ENCODE results near the gene OVOL1. TPM values are rescaled to one million over a fixed set of nuclear protein-coding genes. Genes with fewer than 3 reads are reported as not detected.

OVOL1 gene
- total RNA-seq, 1 donor from 2014 or later: 7.7 TPM

DNA sequence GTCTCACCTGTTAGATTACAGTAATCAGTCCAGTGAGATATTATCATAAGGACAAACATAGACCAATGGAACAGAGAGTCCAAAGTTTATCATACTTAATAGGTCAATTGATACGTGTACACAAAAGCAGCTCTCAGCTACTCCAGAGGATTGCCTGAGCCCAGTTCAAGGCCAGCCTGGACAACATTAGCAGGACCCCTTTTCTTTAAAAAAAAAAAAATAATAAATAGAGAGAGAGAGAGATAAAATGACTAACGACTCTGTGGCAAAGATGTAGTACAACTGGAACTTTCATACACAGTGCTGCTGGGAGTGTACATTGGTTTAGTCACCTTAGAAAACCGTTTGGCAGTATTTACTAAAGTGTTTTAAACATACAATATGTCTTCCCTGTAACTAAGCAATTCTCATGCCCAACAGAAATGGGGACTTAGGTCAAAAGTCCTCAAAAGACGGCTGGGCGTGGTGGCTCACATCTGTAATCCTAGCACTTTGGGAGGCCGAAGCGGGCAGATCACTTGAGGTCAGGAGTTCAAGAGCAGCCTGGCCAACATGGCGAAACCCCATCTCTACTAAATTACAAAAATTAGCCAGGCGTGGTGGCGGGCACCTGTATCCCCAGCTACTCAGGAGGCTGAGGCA lies 57.5 kb downstream of the OVOL1 start:
- TF ChIP-seq, protein P1, sequence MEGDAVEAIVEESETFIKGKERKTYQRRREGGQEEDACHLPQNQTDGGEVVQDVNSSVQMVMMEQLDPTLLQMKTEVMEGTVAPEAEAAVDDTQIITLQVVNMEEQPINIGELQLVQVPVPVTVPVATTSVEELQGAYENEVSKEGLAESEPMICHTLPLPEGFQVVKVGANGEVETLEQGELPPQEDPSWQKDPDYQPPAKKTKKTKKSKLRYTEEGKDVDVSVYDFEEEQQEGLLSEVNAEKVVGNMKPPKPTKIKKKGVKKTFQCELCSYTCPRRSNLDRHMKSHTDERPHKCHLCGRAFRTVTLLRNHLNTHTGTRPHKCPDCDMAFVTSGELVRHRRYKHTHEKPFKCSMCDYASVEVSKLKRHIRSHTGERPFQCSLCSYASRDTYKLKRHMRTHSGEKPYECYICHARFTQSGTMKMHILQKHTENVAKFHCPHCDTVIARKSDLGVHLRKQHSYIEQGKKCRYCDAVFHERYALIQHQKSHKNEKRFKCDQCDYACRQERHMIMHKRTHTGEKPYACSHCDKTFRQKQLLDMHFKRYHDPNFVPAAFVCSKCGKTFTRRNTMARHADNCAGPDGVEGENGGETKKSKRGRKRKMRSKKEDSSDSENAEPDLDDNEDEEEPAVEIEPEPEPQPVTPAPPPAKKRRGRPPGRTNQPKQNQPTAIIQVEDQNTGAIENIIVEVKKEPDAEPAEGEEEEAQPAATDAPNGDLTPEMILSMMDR (conservative IDR thresholded peaks at IDR 0.05): no peak
- Mint-ChIP-seq H3K27ac (peak overlapping the region; percentile 91), H3K36me3 (no peaks in the 10 kb centered on the region), H3K27me3 (peaks cover 3% of the 10 kb centered on the region), H3K9me3 (no peaks in the 10 kb centered on the region), H3K4me1 (ENCODE audit: unreplicated experiment) (peaks cover 6% of the 10 kb centered on the region), H3K4me3 (peak overlapping the region; percentile 62)
- no peak for DNase-seq (ENCODE audit: extremely low spot score, unreplicated experiment)

Other genes starting within 250 kb of the OVOL1 start
- gene LTBP3, start 228.7 kb upstream of the OVOL1 start, total RNA-seq (ENCODE audit: low replicate concordance): 71.8 and 74.1 TPM in 2 replicates
- gene ZNRD2, start 216.6 kb upstream of the OVOL1 start, total RNA-seq (ENCODE audit: low replicate concordance): 32.2 and 33.9 TPM in 2 replicates
- gene FAM89B, start 214.5 kb upstream of the OVOL1 start, total RNA-seq (ENCODE audit: low replicate concordance): 55.7 and 56.1 TPM in 2 replicates
- 10.9 and 14.7 TPM in 2 replicates for gene EHBP1L1, start 211.0 kb upstream of the OVOL1 start, total RNA-seq (ENCODE audit: low replicate concordance)
- 0.36 and 1.1 TPM in 2 replicates for gene KCNK7, start 191.3 kb upstream of the OVOL1 start, total RNA-seq (ENCODE audit: low replicate concordance)
- 56.7 and 61.9 TPM in 2 replicates for gene MAP3K11, start 172.8 kb upstream of the OVOL1 start, total RNA-seq (ENCODE audit: low replicate concordance)
- 44.9 and 49.2 TPM in 2 replicates for gene PCNX3, start 171.3 kb upstream of the OVOL1 start, total RNA-seq (ENCODE audit: low replicate concordance)
- gene SIPA1, start 149.0 kb upstream of the OVOL1 start, total RNA-seq (ENCODE audit: low replicate concordance): 26.5 and 26.8 TPM in 2 replicates
- gene RELA, start 124.1 kb upstream of the OVOL1 start, total RNA-seq (ENCODE audit: low replicate concordance): 64.8 and 80.0 TPM in 2 replicates
- 61.7 and 77.6 TPM in 2 replicates for gene KAT5, start 74.8 kb upstream of the OVOL1 start, total RNA-seq (ENCODE audit: low replicate concordance)
- gene RNASEH2C, start 66.3 kb upstream of the OVOL1 start, total RNA-seq (ENCODE audit: low replicate concordance): 51.7 and 69.4 TPM in 2 replicates
- gene AP5B1, start 6.1 kb upstream of the OVOL1 start, total RNA-seq (ENCODE audit: low replicate concordance): 16.6 and 38.9 TPM in 2 replicates
- gene SNX32, start 46.9 kb downstream of the OVOL1 start, total RNA-seq (ENCODE audit: low replicate concordance): 0.76 and 4.2 TPM in 2 replicates
- 947 and 981 TPM in 2 replicates for gene CFL1, start 71.1 kb downstream of the OVOL1 start, total RNA-seq (ENCODE audit: low replicate concordance)
- gene MUS81, start 73.4 kb downstream of the OVOL1 start, total RNA-seq (ENCODE audit: low replicate concordance): 67.9 and 72.4 TPM in 2 replicates
- 5.5 and 24.5 TPM in 2 replicates for gene EFEMP2, start 85.7 kb downstream of the OVOL1 start, total RNA-seq (ENCODE audit: low replicate concordance)
- not detected in 2 replicates for gene CTSW, start 92.8 kb downstream of the OVOL1 start, total RNA-seq (ENCODE audit: low replicate concordance)
- gene FIBP, start 101.4 kb downstream of the OVOL1 start, total RNA-seq (ENCODE audit: low replicate concordance): 50.9 and 74.7 TPM in 2 replicates
- gene CCDC85B, start 103.6 kb downstream of the OVOL1 start, total RNA-seq (ENCODE audit: low replicate concordance): 8.2 and 14.3 TPM in 2 replicates
- 2.1 and 11.1 TPM in 2 replicates for gene FOSL1, start 113.3 kb downstream of the OVOL1 start, total RNA-seq (ENCODE audit: low replicate concordance)
- gene C11orf68, start 132.0 kb downstream of the OVOL1 start, total RNA-seq (ENCODE audit: low replicate concordance): 27.9 and 31.2 TPM in 2 replicates
- 49.3 and 66.1 TPM in 2 replicates for gene DRAP1, start 132.4 kb downstream of the OVOL1 start, total RNA-seq (ENCODE audit: low replicate concordance)
- 0.68 TPM in 1 of 2 replicates, not detected in the other for gene TSGA10IP, start 158.4 kb downstream of the OVOL1 start, total RNA-seq (ENCODE audit: low replicate concordance)
- gene SART1, start 174.7 kb downstream of the OVOL1 start, total RNA-seq (ENCODE audit: low replicate concordance): 38.9 and 46.0 TPM in 2 replicates
- 38.4 and 44.8 TPM in 2 replicates for gene EIF1AD, start 215.1 kb downstream of the OVOL1 start, total RNA-seq (ENCODE audit: low replicate concordance)
- gene BANF1, start 215.4 kb downstream of the OVOL1 start, total RNA-seq (ENCODE audit: low replicate concordance): 164 and 266 TPM in 2 replicates
- gene CST6, start 224.9 kb downstream of the OVOL1 start, total RNA-seq (ENCODE audit: low replicate concordance): 5.7 TPM in 1 of 2 replicates, not detected in the other
- not detected in 2 replicates for gene CATSPER1, start 239.4 kb downstream of the OVOL1 start, total RNA-seq (ENCODE audit: low replicate concordance)

All from type B pancreatic cell (in vitro differentiated cells).